ENCODE measurements around the gene RNU2-1.
"Not testable (repeated sequence)": the region's sequence is repeated elsewhere in the genome, so short reads cannot be mapped to it uniquely, and the experiment has no call there.

GRCh38 chr17:43228020-43228782, 5.6 kb downstream of the RNU2-1 start, which contains the start of gene CCDC200:
- not testable (repeated sequence) for TF ChIP-seq CTCF, POLR2A (IDR thresholded peaks at IDR 0.05)

All from tibial nerve (tissue), 3 donors.